Activated naive CD8-positive, alpha-beta T cell treated with anti-CD3 and anti-CD28 coated beads, Interleukin-2, amount 50 U/mL, for 24 hours (primary cell): ENCODE measurements around the gene OR6M1.
A peak's percentile ranks its signal among the peaks of the same experiment; 100 is the strongest.

Source experiments
- ATAC-seq: fragments of 150-1000 bp; cut with Tn5 transposase; one replicate; pipeline ENCODE4 v1.10.0; 2021
- DNase-seq: peaks from one replicate; pipeline ENCODE4 v3.0.0; 2021
- H3K27ac Mint-ChIP-seq: one replicate; pipeline ENCODE4 v1.8.0; 2021; ENCODE audit warnings: mild to moderate bottlenecking, mixed read lengths
- H3K27me3 Mint-ChIP-seq: one replicate; pipeline ENCODE4 v1.8.0; 2021; ENCODE audit warnings: mixed read lengths
- H3K36me3 Mint-ChIP-seq: one replicate; pipeline ENCODE4 v1.8.0; 2021; ENCODE audit warnings: low read depth, mixed read lengths
- H3K4me1 Mint-ChIP-seq: one replicate; pipeline ENCODE4 v1.8.0; 2021; ENCODE audit warnings: mixed read lengths
- H3K4me3 Mint-ChIP-seq: one replicate; pipeline ENCODE4 v1.8.0; 2021; ENCODE audit warnings: mild to moderate bottlenecking, moderate library complexity, mixed read lengths
- H3K9me3 Mint-ChIP-seq: one replicate; pipeline ENCODE4 v1.8.0; 2021; ENCODE audit warnings: mixed read lengths

The OR6M1 gene, protein sequence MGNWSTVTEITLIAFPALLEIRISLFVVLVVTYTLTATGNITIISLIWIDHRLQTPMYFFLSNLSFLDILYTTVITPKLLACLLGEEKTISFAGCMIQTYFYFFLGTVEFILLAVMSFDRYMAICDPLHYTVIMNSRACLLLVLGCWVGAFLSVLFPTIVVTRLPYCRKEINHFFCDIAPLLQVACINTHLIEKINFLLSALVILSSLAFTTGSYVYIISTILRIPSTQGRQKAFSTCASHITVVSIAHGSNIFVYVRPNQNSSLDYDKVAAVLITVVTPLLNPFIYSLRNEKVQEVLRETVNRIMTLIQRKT

DNA sequence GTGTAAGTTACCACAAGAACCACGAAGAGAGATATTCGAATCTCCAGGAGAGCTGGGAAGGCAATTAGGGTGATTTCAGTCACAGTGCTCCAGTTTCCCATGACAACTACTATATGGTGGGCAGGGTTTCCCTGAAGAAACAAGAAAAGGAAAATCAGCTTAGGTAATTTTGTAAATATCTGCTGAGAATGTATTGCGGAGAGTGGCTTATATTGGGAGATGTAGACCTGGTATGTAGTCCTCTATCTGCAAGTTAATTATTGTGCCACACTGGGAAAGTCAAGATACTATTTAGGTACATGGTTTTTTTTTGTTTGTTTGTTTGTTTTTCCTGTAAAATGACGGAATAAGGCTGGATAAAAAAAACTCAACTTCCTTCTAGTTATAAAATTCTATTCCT, at the start of gene OR6M1:
TSS of gene OR6M1 (minus strand) at position 101 of the 400 bp plus-strand sequence. CDS start at position 101, 0 bp downstream.
- Mint-ChIP-seq H3K4me1 (no peaks in the 10 kb centered on the region), H3K27ac (no peak within 1 kb of the TSS), H3K9me3 (no peaks in the 10 kb centered on the region)

DNA sequence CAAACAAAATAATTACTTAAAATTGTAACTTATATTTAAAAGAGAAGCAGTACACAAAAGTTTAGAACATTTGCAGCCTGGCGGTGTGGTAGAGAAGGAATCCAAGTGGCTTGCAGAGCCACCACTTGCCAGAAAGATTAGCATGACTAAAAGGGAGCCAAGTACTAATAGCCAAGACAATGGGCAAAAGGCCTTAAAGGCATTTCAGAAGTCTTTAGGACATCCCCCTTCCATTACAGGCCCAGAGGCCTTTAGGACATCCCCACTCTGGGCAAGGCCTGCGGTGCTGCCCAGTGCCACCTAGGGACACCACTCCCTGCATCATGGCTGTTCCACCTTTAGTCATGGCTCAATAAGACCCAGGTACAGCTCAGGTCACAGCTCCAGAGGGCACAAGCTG, 46.9 kb upstream of the OR6M1 start:
- no peak for ATAC-seq
- peaks cover 13% of the 10 kb centered on the region for H3K9me3 Mint-ChIP-seq

More for the DNA sequence above, at the start of gene OR6M1:
- Mint-ChIP-seq H3K36me3 (no peaks in the 10 kb centered on the region), H3K4me3 (no peak within 1 kb of the TSS), H3K27me3 (no peaks in the 10 kb centered on the region)
- ATAC-seq: no peak
- DNase-seq: no peak

DNA sequence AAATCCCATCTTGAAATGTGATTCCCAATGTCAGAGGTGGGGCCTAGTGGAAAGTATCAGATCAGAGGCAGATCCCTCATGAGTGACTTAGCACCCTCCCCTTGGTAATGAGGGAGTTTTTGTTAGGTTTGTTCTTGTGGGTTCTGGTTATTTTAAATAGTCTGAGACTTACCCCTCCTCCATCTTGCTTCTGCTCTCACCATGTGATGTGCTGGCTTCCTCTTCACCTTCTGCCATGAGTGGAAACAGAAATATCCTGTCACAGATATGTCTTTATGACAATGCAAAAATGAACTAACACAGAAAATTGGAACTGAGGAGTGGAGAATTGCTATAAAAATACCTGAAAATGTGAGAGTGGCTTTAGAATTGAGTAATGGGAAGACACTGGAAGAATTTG, 46.2 kb upstream of the OR6M1 start:
- Mint-ChIP-seq H3K4me3 (no peak overlapping the region), H3K27ac (no peak overlapping the region), H3K4me1 (no peaks in the 10 kb centered on the region), H3K9me3 (peaks cover 6% of the 10 kb centered on the region), H3K36me3 (no peaks in the 10 kb centered on the region), H3K27me3 (peaks cover 4% of the 10 kb centered on the region)
- DNase-seq: no peak
- no peak for ATAC-seq

More for the DNA sequence above, 46.9 kb upstream of the OR6M1 start:
- Mint-ChIP-seq H3K27ac (no peak overlapping the region), H3K36me3 (no peaks in the 10 kb centered on the region), H3K4me1 (no peaks in the 10 kb centered on the region), H3K27me3 (peaks cover 4% of the 10 kb centered on the region), H3K4me3 (no peak overlapping the region)
- no peak for DNase-seq

DNA sequence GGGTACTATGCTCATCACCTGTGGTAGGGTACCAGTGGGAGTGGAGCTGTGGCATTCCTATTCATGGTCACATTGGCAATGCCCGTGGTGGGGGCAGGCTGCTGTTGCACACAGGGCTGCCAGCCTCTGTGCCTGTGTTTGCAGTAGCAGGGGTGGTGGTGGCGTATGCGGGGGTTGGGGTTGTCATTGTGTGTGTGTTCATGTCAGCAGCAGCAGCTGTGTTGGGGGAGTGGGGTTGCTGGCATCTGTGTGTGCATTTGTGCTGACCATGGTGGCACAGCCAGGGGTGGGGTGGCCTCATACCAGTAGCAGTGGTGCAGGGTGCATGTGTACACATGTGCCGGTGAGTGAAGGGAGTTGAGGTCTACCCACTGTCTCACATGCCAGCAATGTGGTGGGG, 45.0 kb upstream of the OR6M1 start:
- H3K36me3 Mint-ChIP-seq: no peaks in the 10 kb centered on the region
- H3K4me1 Mint-ChIP-seq: no peaks in the 10 kb centered on the region
- H3K4me3 Mint-ChIP-seq: no peak overlapping the region
- ATAC-seq (no peak), DNase-seq (no peak)
- peaks cover 4% of the 10 kb centered on the region for H3K27me3 Mint-ChIP-seq
- H3K27ac Mint-ChIP-seq: no peak overlapping the region
- H3K9me3 Mint-ChIP-seq: peaks cover 6% of the 10 kb centered on the region

DNA sequence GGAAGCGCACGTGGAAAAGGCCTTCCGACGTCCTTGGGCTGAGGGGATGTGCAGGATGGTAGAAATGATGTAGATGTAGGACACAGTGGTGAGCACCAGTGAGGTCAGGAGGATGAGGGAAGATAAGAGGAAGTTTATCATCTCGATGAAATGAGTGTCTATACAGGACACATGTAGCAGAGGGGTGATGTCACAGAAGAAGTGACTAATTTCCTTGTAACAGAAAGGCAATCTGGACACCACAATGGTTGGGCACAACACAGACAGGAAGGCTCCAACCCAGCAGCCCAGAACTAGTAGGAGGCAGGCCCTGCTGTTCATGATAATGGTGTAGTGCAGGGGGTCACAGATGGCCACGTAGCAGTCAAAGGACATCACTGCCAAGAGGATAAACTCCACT, 35.0 kb upstream of the OR6M1 start:
- peak; percentile 24 for ATAC-seq
- Mint-ChIP-seq H3K4me1 (no peaks in the 10 kb centered on the region), H3K27ac (peak overlapping the region; percentile 13), H3K9me3 (no peaks in the 10 kb centered on the region), H3K4me3 (no peak overlapping the region), H3K36me3 (no peaks in the 10 kb centered on the region), H3K27me3 (peaks cover 10% of the 10 kb centered on the region)
- no peak for DNase-seq

DNA sequence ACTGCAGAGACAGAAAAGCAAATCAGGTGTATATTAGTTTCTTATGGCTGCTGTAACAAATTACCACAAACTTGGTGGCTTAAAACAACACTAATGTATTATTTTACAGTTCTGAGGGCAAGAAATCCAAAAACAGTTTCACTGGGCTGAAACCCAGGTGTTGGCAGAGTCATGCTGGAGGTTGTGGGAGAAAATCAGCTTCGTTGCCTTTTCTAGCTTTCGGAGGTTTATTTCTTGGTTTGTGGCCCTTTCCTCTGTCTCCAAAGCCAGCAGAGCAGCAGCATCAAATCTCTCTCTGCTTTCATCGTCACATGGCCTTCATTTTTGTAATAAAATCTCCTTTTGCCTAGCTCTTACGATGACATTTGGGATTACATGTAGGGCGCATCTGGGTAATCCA, 33.0 kb upstream of the OR6M1 start:
- H3K9me3 Mint-ChIP-seq: no peaks in the 10 kb centered on the region
- no peaks in the 10 kb centered on the region for H3K4me1 Mint-ChIP-seq
- no peak overlapping the region for H3K27ac Mint-ChIP-seq
- no peak for DNase-seq
- ATAC-seq: no peak
- no peaks in the 10 kb centered on the region for H3K36me3 Mint-ChIP-seq
- no peak overlapping the region for H3K4me3 Mint-ChIP-seq
- H3K27me3 Mint-ChIP-seq: peaks cover 10% of the 10 kb centered on the region

DNA sequence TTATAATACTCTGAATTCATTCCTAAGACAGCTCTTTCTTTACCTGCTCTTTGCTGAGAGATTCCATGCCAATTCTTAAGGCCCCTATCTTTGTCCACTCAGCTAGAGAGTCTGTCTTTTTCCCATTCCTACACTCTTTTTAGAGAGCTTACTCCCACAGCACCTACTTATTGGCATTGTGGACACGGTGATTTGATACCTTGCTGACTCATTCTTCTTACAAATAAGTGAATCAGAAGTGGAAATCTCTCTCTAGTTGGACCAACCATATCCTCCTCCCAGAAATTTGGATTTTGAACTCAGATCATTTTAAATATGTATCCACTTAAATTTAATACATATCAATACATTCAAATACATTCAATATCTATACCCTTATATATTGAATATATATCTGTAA, 32.5 kb upstream of the OR6M1 start:
- H3K4me3 Mint-ChIP-seq: no peak overlapping the region
- no peak for DNase-seq

DNA sequence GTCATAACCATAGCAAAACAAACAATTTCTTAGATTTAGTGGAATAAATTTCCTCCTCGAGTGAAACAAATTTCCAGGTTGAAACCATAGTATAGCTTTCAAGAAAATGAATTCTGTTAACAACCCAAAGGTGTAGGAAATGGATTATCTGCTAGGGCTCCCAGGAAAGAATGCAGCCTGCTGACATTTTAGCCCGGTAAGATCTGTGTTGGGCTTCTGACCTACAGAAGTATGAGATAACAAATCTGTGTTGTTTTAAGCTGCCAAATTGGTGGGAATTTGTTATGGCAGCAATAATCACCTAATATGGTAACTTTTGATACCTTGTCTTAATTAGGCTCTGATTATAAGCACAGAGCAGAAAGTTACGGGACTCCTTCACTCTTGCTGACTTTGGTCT, 32.0 kb upstream of the OR6M1 start:
- DNase-seq: no peak
- H3K27me3 Mint-ChIP-seq: peaks cover 10% of the 10 kb centered on the region

More for the DNA sequence above, 32.5 kb upstream of the OR6M1 start:
- H3K4me1 Mint-ChIP-seq: no peaks in the 10 kb centered on the region
- no peaks in the 10 kb centered on the region for H3K9me3 Mint-ChIP-seq
- H3K36me3 Mint-ChIP-seq: no peaks in the 10 kb centered on the region
- peaks cover 10% of the 10 kb centered on the region for H3K27me3 Mint-ChIP-seq
- no peak overlapping the region for H3K27ac Mint-ChIP-seq
- ATAC-seq: no peak

DNA sequence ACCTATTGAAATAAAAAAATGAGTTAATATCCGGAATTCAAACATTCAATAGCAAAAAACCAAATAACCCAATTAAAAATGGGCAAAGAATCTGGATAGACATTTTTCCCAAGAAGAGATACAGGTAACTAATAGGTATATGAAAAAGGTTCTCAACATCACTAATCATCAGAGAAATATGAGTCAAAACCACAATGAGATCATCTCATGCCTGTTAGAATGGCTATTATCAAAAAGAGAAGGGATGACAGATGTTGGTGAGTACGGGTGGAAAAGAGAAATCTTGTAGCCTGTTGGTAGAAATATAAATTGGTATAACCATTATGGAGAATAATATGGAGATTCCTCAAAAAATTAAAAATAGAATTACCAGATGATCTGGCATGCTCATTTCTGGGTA, 26.9 kb upstream of the OR6M1 start:
- no peaks in the 10 kb centered on the region for H3K4me1 Mint-ChIP-seq
- H3K4me3 Mint-ChIP-seq: no peak overlapping the region
- H3K36me3 Mint-ChIP-seq: no peaks in the 10 kb centered on the region
- DNase-seq: no peak
- no peak overlapping the region for H3K27ac Mint-ChIP-seq
- H3K9me3 Mint-ChIP-seq: no peaks in the 10 kb centered on the region
- H3K27me3 Mint-ChIP-seq: peaks cover 5% of the 10 kb centered on the region
- no peak for ATAC-seq

More for the DNA sequence above, 32.0 kb upstream of the OR6M1 start:
- H3K36me3 Mint-ChIP-seq: no peaks in the 10 kb centered on the region
- H3K4me1 Mint-ChIP-seq: no peaks in the 10 kb centered on the region
- no peak for ATAC-seq
- no peak overlapping the region for H3K27ac Mint-ChIP-seq
- H3K9me3 Mint-ChIP-seq: no peaks in the 10 kb centered on the region
- no peak overlapping the region for H3K4me3 Mint-ChIP-seq

DNA sequence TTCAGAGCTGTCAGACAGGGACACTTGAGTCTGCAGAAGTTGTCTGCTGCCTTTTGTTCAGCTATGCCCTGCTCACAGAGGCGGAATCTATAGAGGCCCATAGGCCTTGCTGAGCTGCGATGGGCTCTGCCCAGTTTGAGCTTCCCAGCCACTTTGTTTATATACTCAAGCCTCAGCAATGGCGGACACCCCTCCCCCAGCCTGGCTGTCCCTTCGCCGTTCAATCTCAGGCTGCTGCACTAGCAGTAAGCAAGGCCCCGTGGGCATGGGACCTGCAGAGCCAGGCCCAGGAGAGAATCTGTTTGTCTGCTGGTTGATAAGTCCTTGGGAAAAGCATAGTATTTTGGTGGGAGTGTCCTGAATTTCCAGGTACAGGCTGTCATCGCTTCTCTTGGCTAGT, 23.6 kb upstream of the OR6M1 start:
- H3K9me3 Mint-ChIP-seq: no peaks in the 10 kb centered on the region
- H3K36me3 Mint-ChIP-seq: no peaks in the 10 kb centered on the region
- no peaks in the 10 kb centered on the region for H3K4me1 Mint-ChIP-seq
- ATAC-seq: no peak
- no peak for DNase-seq
- no peak overlapping the region for H3K27ac Mint-ChIP-seq
- peaks cover 9% of the 10 kb centered on the region for H3K27me3 Mint-ChIP-seq
- no peak overlapping the region for H3K4me3 Mint-ChIP-seq

DNA sequence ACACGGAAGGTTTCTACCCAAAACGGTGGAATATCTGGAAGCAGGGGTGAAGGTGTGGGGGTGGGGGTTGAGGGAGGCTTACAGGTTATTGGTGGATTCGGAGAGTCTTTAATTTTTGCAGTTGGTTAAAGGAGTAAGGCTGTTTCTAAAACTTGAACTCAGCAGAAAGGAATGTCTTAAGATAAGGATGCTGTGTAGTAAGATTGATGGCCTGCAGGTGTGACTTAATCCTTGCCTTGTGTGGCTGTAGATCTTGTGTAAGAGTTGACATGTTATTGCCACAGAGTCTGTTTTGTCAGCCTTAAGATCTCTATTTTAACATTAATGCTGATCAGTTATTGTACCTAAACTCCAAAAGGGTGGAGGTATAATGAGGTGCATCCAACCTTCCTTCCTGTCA, 16.4 kb upstream of the OR6M1 start:
- H3K9me3 Mint-ChIP-seq: no peaks in the 10 kb centered on the region
- H3K4me1 Mint-ChIP-seq: no peaks in the 10 kb centered on the region
- H3K36me3 Mint-ChIP-seq: no peaks in the 10 kb centered on the region
- no peak for DNase-seq
- peaks cover 6% of the 10 kb centered on the region for H3K27me3 Mint-ChIP-seq
- no peak overlapping the region for H3K27ac Mint-ChIP-seq
- ATAC-seq: no peak
- H3K4me3 Mint-ChIP-seq: no peak overlapping the region

DNA sequence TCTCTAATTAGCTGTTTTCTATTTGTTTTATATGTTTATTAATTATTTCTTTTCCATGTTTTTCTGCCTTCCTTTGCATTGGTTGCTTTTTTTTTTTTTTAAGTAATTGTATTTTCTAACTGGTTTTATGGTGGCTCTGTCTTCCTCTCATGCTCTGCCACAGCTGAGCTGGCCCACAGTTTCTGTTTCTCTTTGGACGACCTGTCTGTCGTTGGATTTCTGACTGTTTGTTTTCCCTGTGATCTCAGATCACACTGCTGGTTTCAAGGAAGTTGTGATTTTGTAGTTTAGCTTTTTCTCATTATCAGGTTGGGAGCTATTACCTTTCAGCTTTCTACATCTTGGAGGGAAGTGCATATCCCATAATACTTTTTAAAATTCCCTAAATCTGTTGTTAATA, 15.9 kb upstream of the OR6M1 start:
- DNase-seq (no peak), ATAC-seq (no peak)
- H3K27ac Mint-ChIP-seq: no peak overlapping the region
- no peaks in the 10 kb centered on the region for H3K36me3 Mint-ChIP-seq
- H3K4me1 Mint-ChIP-seq: no peaks in the 10 kb centered on the region
- H3K27me3 Mint-ChIP-seq: peaks cover 6% of the 10 kb centered on the region
- H3K9me3 Mint-ChIP-seq: no peaks in the 10 kb centered on the region
- no peak overlapping the region for H3K4me3 Mint-ChIP-seq

DNA sequence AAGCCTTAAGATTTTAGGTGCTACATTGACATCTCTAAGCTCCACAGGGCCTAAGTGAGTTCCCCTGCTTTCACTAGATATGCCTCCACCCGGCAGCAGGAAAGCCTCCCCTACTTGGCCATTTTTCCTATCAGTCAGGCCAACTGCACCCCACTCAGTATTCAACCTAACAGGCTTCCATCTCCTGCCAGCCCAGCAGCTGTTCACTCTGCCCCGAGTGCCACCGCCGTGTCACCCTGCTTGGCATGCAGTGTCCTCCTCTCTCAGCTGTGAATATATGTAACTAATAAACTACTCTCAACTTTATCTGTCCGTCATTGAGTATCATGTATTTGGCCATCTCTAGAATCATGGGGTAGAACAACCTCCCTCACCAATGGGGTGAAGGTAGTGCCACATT, 9.0 kb upstream of the OR6M1 start:
- no peak overlapping the region for H3K4me3 Mint-ChIP-seq

DNA sequence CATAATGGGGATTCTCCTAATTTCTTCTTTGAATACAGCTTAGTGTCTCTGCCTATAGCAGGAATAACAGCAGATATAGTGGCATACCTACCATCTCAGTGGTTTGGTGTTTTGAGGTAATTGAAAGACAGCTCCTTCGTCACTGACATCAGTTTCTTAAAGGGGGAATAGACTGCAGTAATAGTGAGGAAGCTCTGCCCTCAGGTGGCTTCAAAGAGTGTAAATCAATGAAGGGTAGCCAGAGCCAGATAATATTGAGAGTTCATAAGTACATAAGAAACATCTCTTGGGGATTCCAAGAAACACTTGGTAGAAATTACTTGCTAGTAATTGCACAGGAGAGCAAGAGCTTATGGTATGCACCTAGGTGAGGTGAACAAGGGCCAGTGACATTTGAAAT, 4.4 kb downstream of the OR6M1 start:
- H3K9me3 Mint-ChIP-seq: no peaks in the 10 kb centered on the region
- H3K36me3 Mint-ChIP-seq: no peaks in the 10 kb centered on the region
- no peak overlapping the region for H3K27ac Mint-ChIP-seq

More for the DNA sequence above, 9.0 kb upstream of the OR6M1 start:
- no peaks in the 10 kb centered on the region for H3K36me3 Mint-ChIP-seq
- ATAC-seq: no peak
- no peaks in the 10 kb centered on the region for H3K9me3 Mint-ChIP-seq
- H3K4me1 Mint-ChIP-seq: no peaks in the 10 kb centered on the region
- peaks cover 3% of the 10 kb centered on the region for H3K27me3 Mint-ChIP-seq
- no peak overlapping the region for H3K27ac Mint-ChIP-seq
- DNase-seq: no peak

DNA sequence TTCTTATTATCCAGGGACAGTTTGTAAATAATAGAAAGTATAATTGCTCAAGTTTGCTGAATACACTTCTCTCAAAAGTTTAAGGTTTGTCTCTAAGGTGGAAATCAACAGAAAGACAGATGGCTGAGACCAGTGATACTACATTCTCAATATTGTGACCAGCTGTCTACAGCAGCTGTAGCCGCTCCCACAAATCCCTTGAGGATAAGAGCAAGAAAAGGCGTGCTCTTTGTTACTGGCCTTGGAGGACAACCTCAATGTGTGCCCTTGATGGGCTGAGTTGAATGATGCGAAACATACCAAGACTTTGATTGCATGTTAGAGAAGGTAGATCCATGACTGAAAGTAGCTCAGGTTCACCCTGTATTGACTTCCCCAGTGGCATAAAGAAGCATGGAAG, 6.1 kb downstream of the OR6M1 start:
- Mint-ChIP-seq H3K27me3 (no peaks in the 10 kb centered on the region), H3K4me3 (no peak overlapping the region), H3K4me1 (no peaks in the 10 kb centered on the region), H3K9me3 (no peaks in the 10 kb centered on the region), H3K36me3 (no peaks in the 10 kb centered on the region), H3K27ac (no peak overlapping the region)
- ATAC-seq: no peak
- DNase-seq: no peak

More for the DNA sequence above, 4.4 kb downstream of the OR6M1 start:
- Mint-ChIP-seq H3K4me1 (no peaks in the 10 kb centered on the region), H3K4me3 (no peak overlapping the region), H3K27me3 (no peaks in the 10 kb centered on the region)
- ATAC-seq (no peak), DNase-seq (no peak)

DNA sequence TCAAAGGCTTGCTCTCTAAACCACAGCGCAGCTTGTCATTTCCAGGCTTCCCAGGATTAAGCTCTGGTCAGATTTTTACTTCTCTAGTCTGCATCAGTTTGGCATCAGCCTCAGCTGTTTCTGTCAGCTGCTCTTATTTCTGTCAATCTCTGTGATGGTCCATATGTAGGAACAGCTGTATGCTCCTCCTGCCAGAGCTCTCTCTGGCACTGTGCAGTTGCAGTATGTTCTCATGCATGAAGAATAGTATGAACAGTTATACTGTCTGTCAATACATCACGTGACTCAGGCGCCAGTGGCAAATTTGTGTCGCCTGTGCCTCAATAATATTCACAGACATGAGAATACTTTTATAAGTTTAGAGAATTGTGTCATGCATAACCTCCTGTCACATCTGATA, 6.7 kb downstream of the OR6M1 start:
- Mint-ChIP-seq H3K36me3 (no peaks in the 10 kb centered on the region), H3K27ac (no peak overlapping the region), H3K9me3 (no peaks in the 10 kb centered on the region), H3K27me3 (no peaks in the 10 kb centered on the region), H3K4me1 (no peaks in the 10 kb centered on the region), H3K4me3 (no peak overlapping the region)
- ATAC-seq (no peak), DNase-seq (no peak)
